HG02759 (cell line): ENCODE results near the gene S100A10.

Experiments
- ATAC-seq: cut with Tn5 transposase; IDR thresholded peaks from one replicate; pipeline ENCODE4 v1.9.1; 2021; ENCODE audit warnings: mild to moderate bottlenecking, moderate library complexity; ENCODE audit not compliant: unreplicated experiment

The S100A10 gene

GRCh38 chr1:152014943-152015342 is 21.3 kb upstream of the S100A10 start:
- ATAC-seq, result no peak

- ATAC-seq, result no peak
These were observed 20.1 kb upstream of the S100A10 start for GRCh38 chr1:152013664-152014237.

- no peak for ATAC-seq
These were observed 16.0 kb upstream of the S100A10 start for GRCh38 chr1:152009691-152010090.

- no peak for ATAC-seq
These were observed 13.4 kb upstream of the S100A10 start for GRCh38 chr1:152007047-152007446.

GRCh38 chr1:152005360-152005912 is 11.8 kb upstream of the S100A10 start:
- ATAC-seq, result no peak

- ATAC-seq, result no peak
These were observed 10.3 kb upstream of the S100A10 start for GRCh38 chr1:152003846-152004442.

GRCh38 chr1:152002960-152003359 is 9.3 kb upstream of the S100A10 start:
- ATAC-seq, result no peak

- ATAC-seq, result no peak
These were observed 8.2 kb upstream of the S100A10 start for GRCh38 chr1:152001631-152002584.

GRCh38 chr1:152000964-152001630 is 7.4 kb upstream of the S100A10 start:
- no peak for ATAC-seq

- ATAC-seq, result no peak
These were observed 5.1 kb upstream of the S100A10 start for GRCh38 chr1:151998611-151999362.

- ATAC-seq, result no peak
These were observed 3.6 kb upstream of the S100A10 start for GRCh38 chr1:151997284-151997570.

- no peak for ATAC-seq
These were observed 2.1 kb upstream of the S100A10 start for GRCh38 chr1:151995774-151996173.

- ATAC-seq, result no peak
These were observed 1.3 kb upstream of the S100A10 start for GRCh38 chr1:151994956-151995355.

- peak; percentile 37 for ATAC-seq
These were observed 450 bp downstream of the S100A10 start for GRCh38 chr1:151993084-151993733.

- ATAC-seq, result no peak
These were observed 1.2 kb downstream of the S100A10 start for GRCh38 chr1:151992303-151993083.

GRCh38 chr1:151991663-151992302 is 1.9 kb downstream of the S100A10 start:
- no peak for ATAC-seq

- ATAC-seq, result no peak
These were observed 2.8 kb downstream of the S100A10 start for GRCh38 chr1:151990856-151991198.

- no peak for ATAC-seq
These were observed 3.4 kb downstream of the S100A10 start for GRCh38 chr1:151990058-151990855.
